H1 (cell line): Measurements from ENCODE around the gene EPS8. TPM values are rescaled to one million over a fixed set of nuclear protein-coding genes. Genes with fewer than 3 reads are reported as not detected.

Experiments
- CTCF ChIA-PET: fragments of 300-600 bp; sonication (Branson Sonifier 250); formaldehyde crosslinking; loops from one replicate; lab custom pipeline; 2021; ENCODE audit not compliant: partially characterized antibody; lab: Charles Lee
- POLR2A ChIA-PET: fragments of 300-600 bp; sonication (Branson Sonifier 250); formaldehyde crosslinking; loops from one replicate; lab custom pipeline; 2021; ENCODE audit warnings: inconsistent platforms; ENCODE audit not compliant: partially characterized antibody; lab: Charles Lee
- DNase-seq, 2 experiments: peaks; one replicate each; pipeline versions ENCODE4 v3.0.0 to v3.0.0-alpha.2; 2010 to 2022; ENCODE audit warnings: low spot score in 2 of 2, low read depth in 1 of 2, mixed read lengths in 1 of 2
- FAIRE-seq: peaks from 2 replicates; lab custom pipeline; 2011; peaks lifted over from hg19 to GRCh38; lab: Jason Lieb, UNC
- H2AFZ ChIP-seq: 2 replicates; pipeline ENCODE4 v1.8.1; 2012; ENCODE audit warnings: low read length, inconsistent platforms
- H2AK5ac ChIP-seq: 2 replicates; pipeline ENCODE4 v1.6.1; 2013; ENCODE audit warnings: low read depth, low read length
- H2BK120ac ChIP-seq: replicated peaks from 2 replicates; pipeline ENCODE3; 2013; ENCODE audit warnings: low read depth, low read length, inconsistent platforms
- H2BK12ac ChIP-seq: 2 replicates; pipeline ENCODE4 v1.6.1; 2013; ENCODE audit warnings: low read depth, low read length
- H2BK15ac ChIP-seq: 2 replicates; pipeline ENCODE4 v1.6.1; 2013; ENCODE audit warnings: low read length
- H2BK20ac ChIP-seq: 2 replicates; pipeline ENCODE4 v1.6.1; 2013; ENCODE audit warnings: low read length
- H2BK5ac ChIP-seq: 2 replicates; pipeline ENCODE4 v1.6.1; 2013; ENCODE audit warnings: low read depth, low read length
- H3K14ac ChIP-seq: 2 replicates; pipeline ENCODE4 v1.6.1; 2013; ENCODE audit warnings: inconsistent platforms; ENCODE audit not compliant: insufficient read length
- H3K18ac ChIP-seq: 2 replicates; pipeline ENCODE4 v1.6.1; 2013; ENCODE audit warnings: low read length; ENCODE audit errors: extremely low read depth
- H3K23ac ChIP-seq: 2 replicates; pipeline ENCODE4 v1.6.1; 2013; ENCODE audit warnings: inconsistent platforms; ENCODE audit not compliant: insufficient read length
- H3K23me2 ChIP-seq: 2 replicates; pipeline ENCODE4 v1.6.1; 2013; ENCODE audit warnings: low read depth, low read length
- H3K27ac ChIP-seq: 2 replicates; pipeline ENCODE4 v1.6.1; 2011; ENCODE audit warnings: low read depth, low read length, inconsistent platforms
- H3K27me3 ChIP-seq, 4 experiments: replicated peaks in 1 of 4; 1 replicate in 1 of 4; 2 replicates in 3 of 4; pipeline versions ENCODE4 v1.6.1 to v1.8.1; 2011 to 2013; ENCODE audit warnings: low read length in 3 of 4, mild to moderate bottlenecking in 3 of 4, inconsistent platforms in 2 of 4, mixed read lengths in 2 of 4, moderate library complexity in 1 of 4; ENCODE audit not compliant: control insufficient read depth in 3 of 4, insufficient read depth in 3 of 4; ENCODE audit errors: extremely low read depth in 1 of 4
- H3K36me3 ChIP-seq, 4 experiments: 2 replicates each; pipeline versions ENCODE4 v1.6.1 to v1.8.1; 2011 to 2013; ENCODE audit warnings: mild to moderate bottlenecking in 4 of 4, low read length in 3 of 4, moderate library complexity in 2 of 4, control low read depth in 1 of 4, inconsistent platforms in 1 of 4; ENCODE audit not compliant: insufficient read depth in 4 of 4, control insufficient read depth in 2 of 4
- H3K4ac ChIP-seq: replicated peaks from 2 replicates; pipeline ENCODE3; 2013; ENCODE audit warnings: low read length, low read depth, mixed read lengths, inconsistent platforms; ENCODE audit not compliant: insufficient read length
- H3K4me1 ChIP-seq, 4 experiments: replicated peaks in 1 of 4; 1 replicate in 1 of 4; 2 replicates in 3 of 4; pipeline versions ENCODE4 v1.6.1 to v1.8.1; 2011 to 2013; ENCODE audit warnings: low read length in 3 of 4, inconsistent platforms in 2 of 4, mixed read lengths in 1 of 4; ENCODE audit not compliant: insufficient read depth in 4 of 4, control insufficient read depth in 3 of 4
- H3K4me2 ChIP-seq, 2 experiments: 2 replicates each; pipeline versions ENCODE4 v1.6.1 to v1.8.1; 2011 to 2013; ENCODE audit warnings: low read depth in 2 of 2, low read length in 2 of 2, control low read depth in 1 of 2, inconsistent platforms in 1 of 2, mild to moderate bottlenecking in 1 of 2; ENCODE audit not compliant: insufficient read depth in 1 of 2
- H3K4me3 ChIP-seq, 4 experiments: fragments of 200-600, 300-600 bp in 1 of 4; sonication (generic), shearing (Covaris generic), sonication (Bioruptor Twin) in 1 of 4; 2 replicates each; pipeline versions ENCODE4 v1.5.1 to v1.8.1; 2011 to 2016; ENCODE audit warnings: low read length in 4 of 4, low read depth in 3 of 4, control low read depth in 2 of 4, inconsistent platforms in 2 of 4, mild to moderate bottlenecking in 2 of 4, mixed read lengths in 1 of 4, moderate library complexity in 1 of 4; ENCODE audit not compliant: insufficient read depth in 2 of 4; ENCODE audit errors: extremely low read depth in 1 of 4
- H3K56ac ChIP-seq: replicated peaks from 2 replicates; pipeline ENCODE3; 2013; ENCODE audit warnings: low read depth, mild to moderate bottlenecking, mixed read lengths, low read length, inconsistent platforms; ENCODE audit not compliant: insufficient read length
- H3K79me1 ChIP-seq: 2 replicates; pipeline ENCODE4 v1.6.1; 2013; ENCODE audit warnings: low read depth, low read length, control low read depth
- H3K79me2 ChIP-seq, 2 experiments: 2 replicates each; pipeline versions ENCODE4 v1.6.1 to v1.8.1; 2012 to 2013; ENCODE audit warnings: low read length in 2 of 2, mild to moderate bottlenecking in 2 of 2, inconsistent platforms in 1 of 2; ENCODE audit not compliant: insufficient read depth in 2 of 2, control insufficient read depth in 1 of 2
- H3K9ac ChIP-seq, 4 experiments: replicated peaks in 1 of 4; 1 replicate in 1 of 4; 2 replicates in 3 of 4; pipeline versions ENCODE4 v1.6.1 to v1.8.1; 2011 to 2013; ENCODE audit warnings: low read depth in 3 of 4, low read length in 3 of 4, control low read depth in 2 of 4, mild to moderate bottlenecking in 2 of 4, moderate library complexity in 2 of 4, inconsistent platforms in 1 of 4; ENCODE audit errors: extremely low read depth in 1 of 4
- H3K9me3 ChIP-seq, 2 experiments: 2 replicates each; pipeline versions ENCODE4 v1.6.1 to v1.8.1; 2012 to 2013; ENCODE audit warnings: mild to moderate bottlenecking in 2 of 2, moderate library complexity in 2 of 2, control low read depth in 1 of 2, inconsistent platforms in 1 of 2, low read depth in 1 of 2, low read length in 1 of 2, mixed read lengths in 1 of 2; ENCODE audit not compliant: insufficient read depth in 2 of 2
- H4K20me1 ChIP-seq, 2 experiments: replicated peaks in 1 of 2; 2 replicates each; pipeline versions ENCODE3 to v1.8.1; 2011 to 2013; ENCODE audit warnings: inconsistent platforms in 2 of 2, low read length in 2 of 2, mild to moderate bottlenecking in 1 of 2; ENCODE audit not compliant: insufficient read depth in 2 of 2, control insufficient read depth in 1 of 2
- H4K5ac ChIP-seq: 2 replicates; pipeline ENCODE4 v1.6.1; 2013; ENCODE audit warnings: low read length, low read depth, mixed read lengths, inconsistent platforms; ENCODE audit not compliant: insufficient read length
- H4K8ac ChIP-seq: 2 replicates; pipeline ENCODE4 v1.8.0; 2013; ENCODE audit warnings: mild to moderate bottlenecking, moderate library complexity, low read length, inconsistent platforms; ENCODE audit not compliant: insufficient read depth; ENCODE audit errors: extremely low read depth
- H4K91ac ChIP-seq: replicated peaks from 2 replicates; pipeline ENCODE3; 2013; ENCODE audit warnings: low read length, mixed read lengths, inconsistent platforms; ENCODE audit not compliant: insufficient read length
- CBX8 ChIP-seq: fragments of 300-800, 300-1000 bp; sonication (generic); IDR thresholded peaks from 2 replicates; pipeline ENCODE4 v1.7.1; 2016; ENCODE audit warnings: low read depth, low read length, borderline replicate concordance
- EGR1 ChIP-seq: IDR thresholded peaks from 2 replicates; pipeline ENCODE4 v1.6.1; 2011; ENCODE audit warnings: low read depth, low read length, borderline replicate concordance
- EP300 ChIP-seq, 2 experiments: IDR thresholded peaks; 1 replicate in 1 of 2; 2 replicates in 1 of 2; pipeline ENCODE4 v1.6.1; 2011 to 2012; ENCODE audit warnings: low read depth in 2 of 2, low read length in 2 of 2, mild to moderate bottlenecking in 2 of 2, borderline replicate concordance in 1 of 2, inconsistent platforms in 1 of 2, moderate library complexity in 1 of 2
- EZH2 ChIP-seq: fragments of 200-600 bp; sonication (generic); IDR thresholded peaks from 2 replicates; pipeline ENCODE4 v1.7.1; 2012; ENCODE audit warnings: low read depth, mild to moderate bottlenecking, moderate library complexity, low read length, inconsistent platforms; ENCODE audit not compliant: severe bottlenecking
- HDAC2 ChIP-seq, 2 experiments: fragments of 300-600 bp in 1 of 2; sonication (generic) in 1 of 2; IDR thresholded peaks; 2 replicates each; pipeline ENCODE4 v1.6.1; 2011 to 2012; ENCODE audit warnings: low read depth in 2 of 2, low read length in 2 of 2, mild to moderate bottlenecking in 2 of 2, moderate library complexity in 2 of 2, borderline replicate concordance in 1 of 2, inconsistent platforms in 1 of 2
- SAP30 ChIP-seq: fragments of 300-600 bp; sonication (generic); IDR thresholded peaks from 2 replicates; pipeline ENCODE4 v1.7.1; 2012; ENCODE audit warnings: low read length, moderate library complexity, mild to moderate bottlenecking, inconsistent platforms; ENCODE audit not compliant: insufficient read depth, insufficient replicate concordance
- SUZ12 ChIP-seq: fragments of 200-600 bp; sonication (generic); IDR thresholded peaks from 2 replicates; pipeline ENCODE4 v1.6.1; 2012; ENCODE audit warnings: mild to moderate bottlenecking, inconsistent platforms, low read length, moderate library complexity, mixed read lengths
- YY1 ChIP-seq: IDR thresholded peaks from 2 replicates; pipeline ENCODE4 v1.6.1; 2011; ENCODE audit warnings: low read depth, mild to moderate bottlenecking, low read length
- WGBS, 2 experiments: shearing (Covaris generic) in 1 of 2; methylation state at CpG; one replicate each; pipeline versions ENCODE4 v1.1.6 to v1.1.7; 2013 to 2015; ENCODE audit warnings: low lambda C conversion rate in 2 of 2, mixed read lengths in 2 of 2, inconsistent platforms in 1 of 2, low coverage in 1 of 2, missing lambda C conversion rate in 1 of 2; ENCODE audit not compliant: insufficient replicate concordance in 2 of 2, insufficient coverage in 1 of 2, insufficient read length in 1 of 2; ENCODE audit errors: extremely low coverage in 1 of 2, missing lambda C conversion rate in 1 of 2; 5-methylcytosine and 5-hydroxymethylcytosine counted together
- polyA plus RNA-seq, 7 experiments: library from polyadenylated mRNA; depleted of rRNA in 3 of 7; stranded (reverse) in 5 of 7; unstranded in 2 of 7; fragments of >200 nt in 5 of 7; fragments of 200-250 nt in 2 of 7; gene quantifications; 1 replicate in 5 of 7; 2 replicates in 1 of 7; 4 replicates in 1 of 7; pipeline versions ENCODE4 v1.2.1 to v1.2.3, GENCODE V29; 2011 to 2013; ENCODE audit warnings: missing spikeins in 2 of 7, mixed read lengths in 2 of 7
- total RNA-seq: library from RNA; stranded (reverse); fragmentation: NEBNext Ultra II Directional; extraction: Animal tissue kit (Norgen Biotek cat#: 25700); gene quantifications from 2 replicates; pipeline ENCODE4 v1.2.1, GENCODE V29; 2021

EPS8 gene
- total and polyA plus RNA-seq, 2 of the 8 experiments (the other 6 are each of a cell fraction or from before 2014, with no cell fraction given) = 3.0 to 4.6 TPM

GRCh38 chr12:15751741-15752140, 37.4 kb downstream of the EPS8 start:
- TF ChIP-seq SAP30 (no peak), HDAC2 (IDR thresholded peaks at IDR 0.05; ENCODE audit: borderline replicate concordance in 1 of 2, low read depth in 2 of 2, low read length in 2 of 2) (no peak), EP300 (IDR thresholded peaks at IDR 0.05; ENCODE audit: borderline replicate concordance in 1 of 2, low read depth in 2 of 2, low read length in 2 of 2) (no peak), YY1 (no peak), EGR1 (no peak), CBX8 (no peak), EZH2 (no peak), SUZ12 (no peak)
- no peak overlapping the region for H2BK5ac ChIP-seq
- H2BK12ac ChIP-seq = no peak overlapping the region
- no peak overlapping the region for H3K4me2 ChIP-seq
- no peak overlapping the region for H3K4ac ChIP-seq
- H4K20me1 ChIP-seq = no peaks in the 10 kb centered on the region
- H3K9me3 ChIP-seq = no peaks in the 10 kb centered on the region
- no peaks in the 10 kb centered on the region for H3K79me1 ChIP-seq
- H3K27me3 ChIP-seq = no peaks in the 10 kb centered on the region
- no peak overlapping the region for H3K9ac ChIP-seq
- H4K8ac ChIP-seq = no peak overlapping the region
- ChIA-PET POLR2A (no interaction called here), CTCF (interaction anchor here (2.6 kb wide), 1 partner anchor 21 kb away, joined by 10 read pairs; no protein-coding TSS in a partner anchor)
- no peaks in the 10 kb centered on the region for H3K79me2 ChIP-seq
- no peak overlapping the region for H3K56ac ChIP-seq
- 84% methylated on average over 2 of the region's 2 CpGs; no CpG with 5 or more reads in 1 of the 2 experiments for WGBS, 2 experiments
- no peak overlapping the region for H3K27ac ChIP-seq
- H4K5ac ChIP-seq = no peak overlapping the region
- DNase-seq (no peak), FAIRE-seq (no peak)
- H3K18ac ChIP-seq = no peak overlapping the region
- H4K91ac ChIP-seq = no peak overlapping the region
- no peak overlapping the region for H2AK5ac ChIP-seq
- H3K23me2 ChIP-seq = no peaks in the 10 kb centered on the region
- no peak overlapping the region for H2BK120ac ChIP-seq
- peaks cover 0 to 3% (median 0%) of the 10 kb centered on the region in 4 experiments; a peak in 1 of 7 replicates for H3K4me1 ChIP-seq
- H3K23ac ChIP-seq = no peak overlapping the region
- H2AFZ ChIP-seq = no peak overlapping the region
- no peak overlapping the region for H2BK20ac ChIP-seq
- H2BK15ac ChIP-seq = no peak overlapping the region
- H3K14ac ChIP-seq = no peak overlapping the region
- H3K4me3 ChIP-seq = no peak overlapping the region
- H3K36me3 ChIP-seq = no peaks in the 10 kb centered on the region
